ENCODE data around the gene C1orf216. TPM values are rescaled to one million over a fixed set of nuclear protein-coding genes. Genes with fewer than 3 reads are reported as not detected.

C1orf216 gene
- total RNA-seq, 1 experiment from 2014 or later, result 13.9 TPM

DNA sequence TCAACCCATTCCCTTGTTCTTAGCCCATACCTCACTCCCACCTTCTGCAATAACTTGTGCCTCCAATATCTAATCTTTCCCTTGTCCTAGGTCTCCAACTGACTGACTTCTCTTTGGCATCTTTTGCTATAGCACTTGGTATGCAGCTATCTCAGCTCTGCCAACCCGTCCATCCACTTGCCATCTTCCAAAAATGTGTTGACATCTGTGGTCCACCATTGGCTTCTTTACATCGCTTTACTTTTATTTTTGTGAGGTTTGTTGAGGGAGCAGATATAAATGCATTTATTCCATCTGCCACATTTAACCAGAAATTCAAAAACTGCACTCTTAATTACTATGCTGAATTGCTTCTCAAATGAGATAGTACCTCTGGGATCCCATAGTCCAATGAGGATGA, 52.5 kb downstream of the C1orf216 start:
- Histone ChIP-seq H3K4me3 (replicated peaks in 1 of 2; ENCODE audit: low read depth in 1 of 2, low read length in 2 of 2) (no peak overlapping the region), H3K9me2 (ENCODE audit: insufficient read depth) (no peaks in the 10 kb centered on the region), H3K27ac (ENCODE audit: low read depth, low read length) (no peak overlapping the region), H2AFZ (ENCODE audit: low read depth, low read length, poor library complexity, severe bottlenecking) (no peak overlapping the region), H4K20me1 (ENCODE audit: insufficient read depth) (no peaks in the 10 kb centered on the region), H3K27me3 (ENCODE audit: insufficient read depth, low read length) (peaks cover 10% of the 10 kb centered on the region; the same call in 1 of the 2 replicates), H3K4me1 (ENCODE audit: control insufficient read depth in 1 of 2, insufficient read depth in 2 of 2, low read length in 2 of 2) (no peaks in the 10 kb centered on the region), H3K4me2 (ENCODE audit: low read length) (no peak overlapping the region), H3K79me2 (ENCODE audit: insufficient read depth, low read length) (no peaks in the 10 kb centered on the region), H3K36me3 (ENCODE audit: control insufficient read depth in 1 of 2, insufficient read depth in 2 of 2, low read length in 2 of 2) (no peaks in the 10 kb centered on the region), H3K9me3 (ENCODE audit: control insufficient read depth in 1 of 2, insufficient read depth in 1 of 2, low read depth in 1 of 2, low read length in 2 of 2) (no peaks in the 10 kb centered on the region), H3K9ac (ENCODE audit: low read length) (no peak overlapping the region)
- BruUV-seq (replicated peaks), result no TSS peak
- intact Hi-C loops (cut with micrococcal nuclease), result no loop called here
- ChIA-PET RAD21 (ENCODE audit: low non-redundant PET in 1 of 2, low total read pairs in 2 of 2, uncharacterized antibody in 2 of 2, unreplicated experiment in 2 of 2) (no interaction called here), CTCF (no interaction called here), POLR2A (no interaction called here)
- DNase-seq (ENCODE audit: low read depth, low spot score), result no peak
- TF ChIP-seq SIN3A (IDR thresholded peaks at IDR 0.05; ENCODE audit: low read depth), result no peak
- TF ChIP-seq POLR2A (IDR thresholded peaks at IDR 0.05; ENCODE audit: borderline replicate concordance, extremely low read depth, insufficient read depth, insufficient read length), result no peak
- no peak for TF ChIP-seq SRF (IDR thresholded peaks at IDR 0.05; ENCODE audit: low read depth)
- no peak for TF ChIP-seq CBX3 (IDR thresholded peaks at IDR 0.05; ENCODE audit: low read depth)
- no peak for TF ChIP-seq ZFX (IDR thresholded peaks at IDR 0.05)
- TF ChIP-seq CEBPB (IDR thresholded peaks at IDR 0.05; ENCODE audit: low read depth), result no peak
- TF ChIP-seq, protein P1, sequence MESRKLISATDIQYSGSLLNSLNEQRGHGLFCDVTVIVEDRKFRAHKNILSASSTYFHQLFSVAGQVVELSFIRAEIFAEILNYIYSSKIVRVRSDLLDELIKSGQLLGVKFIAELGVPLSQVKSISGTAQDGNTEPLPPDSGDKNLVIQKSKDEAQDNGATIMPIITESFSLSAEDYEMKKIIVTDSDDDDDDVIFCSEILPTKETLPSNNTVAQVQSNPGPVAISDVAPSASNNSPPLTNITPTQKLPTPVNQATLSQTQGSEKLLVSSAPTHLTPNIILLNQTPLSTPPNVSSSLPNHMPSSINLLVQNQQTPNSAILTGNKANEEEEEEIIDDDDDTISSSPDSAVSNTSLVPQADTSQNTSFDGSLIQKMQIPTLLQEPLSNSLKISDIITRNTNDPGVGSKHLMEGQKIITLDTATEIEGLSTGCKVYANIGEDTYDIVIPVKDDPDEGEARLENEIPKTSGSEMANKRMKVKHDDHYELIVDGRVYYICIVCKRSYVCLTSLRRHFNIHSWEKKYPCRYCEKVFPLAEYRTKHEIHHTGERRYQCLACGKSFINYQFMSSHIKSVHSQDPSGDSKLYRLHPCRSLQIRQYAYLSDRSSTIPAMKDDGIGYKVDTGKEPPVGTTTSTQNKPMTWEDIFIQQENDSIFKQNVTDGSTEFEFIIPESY (IDR thresholded peaks at IDR 0.05; ENCODE audit: extremely low read depth, insufficient replicate concordance, low read length), result no peak
- no peak for TF ChIP-seq FOSL1 (IDR thresholded peaks at IDR 0.05; ENCODE audit: low read depth)
- no peak for TF ChIP-seq SP1 (IDR thresholded peaks at IDR 0.05; ENCODE audit: low read depth)
- no peak for ATAC-seq

Other genes starting within 250 kb of the C1orf216 start
- gene KIAA0319L, start 161.5 kb downstream of the C1orf216 start, total RNA-seq (2021; ENCODE audit: unreplicated experiment), result 35.6 TPM
- gene NCDN, start 161.1 kb downstream of the C1orf216 start, total RNA-seq (2021; ENCODE audit: unreplicated experiment), result 24.5 TPM
- gene TFAP2E, start 145.6 kb downstream of the C1orf216 start, total RNA-seq (2021; ENCODE audit: unreplicated experiment), result 6.1 TPM
- gene PSMB2, start 77.4 kb downstream of the C1orf216 start, total RNA-seq (2021; ENCODE audit: unreplicated experiment), result 122 TPM
- 35.2 TPM for gene CLSPN, start 51.1 kb upstream of the C1orf216 start, total RNA-seq (2021; ENCODE audit: unreplicated experiment)
- gene AGO4, start 89.1 kb upstream of the C1orf216 start, total RNA-seq (2021; ENCODE audit: unreplicated experiment), result 6.1 TPM
- 36.2 TPM for gene AGO1, start 164.3 kb upstream of the C1orf216 start, total RNA-seq (2021; ENCODE audit: unreplicated experiment)
- 26.9 TPM for gene AGO3, start 212.2 kb upstream of the C1orf216 start, total RNA-seq (2021; ENCODE audit: unreplicated experiment)